ENCODE measurements around the gene KRT6C. TPM values are rescaled to one million over a fixed set of nuclear protein-coding genes. Genes with fewer than 3 reads are reported as not detected.

The KRT6C gene
- total and polyA plus RNA-seq, 10 donors, result 0.03 to 0.07 (median 0.06) TPM; not detected in 7

DNA sequence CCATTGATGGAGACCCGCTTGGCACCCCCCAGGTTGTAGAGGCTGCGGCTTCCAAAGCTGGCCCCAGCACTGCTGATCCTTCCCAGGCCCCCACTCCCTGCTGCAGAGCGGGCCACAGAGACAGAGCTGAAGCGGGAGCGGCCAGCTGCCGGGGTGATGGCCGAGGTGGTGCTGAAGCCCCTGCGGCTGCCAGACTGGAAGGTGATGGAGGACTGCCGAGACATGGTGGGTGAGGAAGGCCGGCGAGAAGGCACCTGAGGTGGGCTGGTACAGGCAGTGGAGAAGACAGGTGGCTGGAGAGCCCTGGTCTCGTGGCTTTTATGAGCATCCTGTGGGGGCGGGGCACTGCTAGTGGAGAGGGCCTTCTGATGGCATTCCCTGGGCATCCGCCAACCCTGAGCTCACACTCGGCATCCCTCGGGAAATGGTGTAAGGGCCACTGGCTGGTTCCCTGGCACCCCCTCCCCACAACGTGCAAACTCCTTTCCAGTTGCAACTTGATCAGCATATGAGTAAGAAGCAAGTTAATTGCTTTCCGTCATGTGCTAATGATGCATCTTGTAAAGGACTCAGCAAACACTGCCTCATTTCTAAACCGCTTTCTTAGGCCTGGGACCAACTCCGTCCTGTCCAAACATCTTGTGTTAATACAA lies 39.4 kb downstream of the KRT6C start, which contains the start of gene KRT75:
KRT75 (minus strand) TSS at position 291 of the 653 bp plus-strand sequence; CDS start at position 224, 67 bp downstream.
- WGBS, 5 donors, result 84 to 85% (median 85%) methylated on average over 19 to 20 of the region's 20 CpGs
- no peaks in the 10 kb centered on the region for H3K4me1 ChIP-seq
- no peak for DNase-seq
- TF ChIP-seq POLR2AphosphoS5 (IDR thresholded peaks at IDR 0.05), result no peak
- TF ChIP-seq, protein P1, sequence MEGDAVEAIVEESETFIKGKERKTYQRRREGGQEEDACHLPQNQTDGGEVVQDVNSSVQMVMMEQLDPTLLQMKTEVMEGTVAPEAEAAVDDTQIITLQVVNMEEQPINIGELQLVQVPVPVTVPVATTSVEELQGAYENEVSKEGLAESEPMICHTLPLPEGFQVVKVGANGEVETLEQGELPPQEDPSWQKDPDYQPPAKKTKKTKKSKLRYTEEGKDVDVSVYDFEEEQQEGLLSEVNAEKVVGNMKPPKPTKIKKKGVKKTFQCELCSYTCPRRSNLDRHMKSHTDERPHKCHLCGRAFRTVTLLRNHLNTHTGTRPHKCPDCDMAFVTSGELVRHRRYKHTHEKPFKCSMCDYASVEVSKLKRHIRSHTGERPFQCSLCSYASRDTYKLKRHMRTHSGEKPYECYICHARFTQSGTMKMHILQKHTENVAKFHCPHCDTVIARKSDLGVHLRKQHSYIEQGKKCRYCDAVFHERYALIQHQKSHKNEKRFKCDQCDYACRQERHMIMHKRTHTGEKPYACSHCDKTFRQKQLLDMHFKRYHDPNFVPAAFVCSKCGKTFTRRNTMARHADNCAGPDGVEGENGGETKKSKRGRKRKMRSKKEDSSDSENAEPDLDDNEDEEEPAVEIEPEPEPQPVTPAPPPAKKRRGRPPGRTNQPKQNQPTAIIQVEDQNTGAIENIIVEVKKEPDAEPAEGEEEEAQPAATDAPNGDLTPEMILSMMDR (IDR thresholded peaks at IDR 0.05 in 8 of 11, conservative IDR thresholded peaks at IDR 0.05 in 3 of 11), result no peak
- no peak for TF ChIP-seq POLR2A (IDR thresholded peaks at IDR 0.05)
- no peak within 1 kb of the TSS for H3K27ac ChIP-seq
- H3K4me3 ChIP-seq, result no peak within 1 kb of the TSS
- H3K9me3 ChIP-seq, result no peaks in the 10 kb centered on the region
- intact Hi-C loops (cut with DNase I; ENCODE audit: low total_unique reads), result no loop called here
- H3K36me3 ChIP-seq, result no peaks in the 10 kb centered on the region
- peaks cover 0 to 48% (median 0%) of the 10 kb centered on the region in 7 donors for H3K27me3 ChIP-seq (replicated peaks in 1 of 7)

GRCh38 chr12:52433501-52434080 lies 40.0 kb downstream of the KRT6C start:
- intact Hi-C loops (cut with DNase I; ENCODE audit: low total_unique reads), result no loop called here
- DNase-seq, result no peak
- WGBS, 5 donors, result 86 to 95% (median 90%) methylated on average over 9 to 12 of the region's 12 CpGs
- H3K27me3 ChIP-seq (replicated peaks in 1 of 7), result peaks cover 0 to 52% (median 0%) of the 10 kb centered on the region in 7 donors
- TF ChIP-seq, protein P1 (IDR thresholded peaks at IDR 0.05 in 8 of 11, conservative IDR thresholded peaks at IDR 0.05 in 3 of 11), result no peak
- TF ChIP-seq POLR2AphosphoS5 (IDR thresholded peaks at IDR 0.05) (no peak), POLR2A (IDR thresholded peaks at IDR 0.05) (no peak)
- H3K27ac ChIP-seq, result no peak overlapping the region
- no peak overlapping the region for H3K4me3 ChIP-seq
- H3K9me3 ChIP-seq, result no peaks in the 10 kb centered on the region
- no peaks in the 10 kb centered on the region for H3K4me1 ChIP-seq
- no peaks in the 10 kb centered on the region for H3K36me3 ChIP-seq

DNA sequence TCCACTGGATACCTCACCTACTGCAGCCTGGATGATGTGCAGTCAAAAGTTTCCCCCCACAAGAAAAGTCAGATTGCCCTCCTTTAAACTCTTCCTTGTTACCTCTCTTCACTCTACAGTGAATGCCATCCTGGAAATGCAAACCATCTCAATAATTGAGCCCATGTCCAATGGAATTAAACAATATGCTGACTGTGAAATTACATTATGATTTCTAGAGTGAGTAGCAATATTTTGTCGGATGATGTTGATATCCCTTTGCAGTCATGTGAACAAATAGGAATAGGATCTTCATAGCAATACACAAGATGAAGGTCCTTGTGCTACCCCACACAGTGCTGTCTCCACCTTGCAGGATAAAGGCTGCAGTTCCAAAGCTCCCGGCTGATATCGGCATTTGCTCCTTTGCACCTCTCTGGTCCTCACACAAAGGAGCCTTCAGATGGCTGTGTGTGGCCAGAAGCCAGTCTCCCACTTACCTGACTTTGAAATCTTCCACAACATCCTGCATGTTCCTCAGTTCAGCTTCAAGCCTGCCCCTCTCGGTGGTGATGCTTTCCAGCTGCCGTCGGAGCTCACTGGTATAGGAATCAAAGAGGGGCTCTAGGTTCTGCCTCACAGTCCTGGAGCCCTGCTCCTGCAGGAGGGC lies 40.9 kb downstream of the KRT6C start:
- WGBS, 5 donors, result 83 to 93% (median 91%) methylated on average over 6 of the region's 6 CpGs
- H3K4me1 ChIP-seq, result no peaks in the 10 kb centered on the region
- H3K36me3 ChIP-seq, result no peaks in the 10 kb centered on the region
- H3K27me3 ChIP-seq (replicated peaks in 1 of 7), result peaks cover 0 to 58% (median 0%) of the 10 kb centered on the region in 7 donors
- H3K27ac ChIP-seq, result no peak overlapping the region
- no peak overlapping the region for H3K4me3 ChIP-seq
- TF ChIP-seq POLR2AphosphoS5 (IDR thresholded peaks at IDR 0.05) (no peak), POLR2A (IDR thresholded peaks at IDR 0.05) (no peak)
- TF ChIP-seq, protein P1 (IDR thresholded peaks at IDR 0.05 in 8 of 11, conservative IDR thresholded peaks at IDR 0.05 in 3 of 11), result no peak
- no peak for DNase-seq
- H3K9me3 ChIP-seq, result no peaks in the 10 kb centered on the region
- intact Hi-C loops (cut with DNase I; ENCODE audit: low total_unique reads), result no loop called here

DNA sequence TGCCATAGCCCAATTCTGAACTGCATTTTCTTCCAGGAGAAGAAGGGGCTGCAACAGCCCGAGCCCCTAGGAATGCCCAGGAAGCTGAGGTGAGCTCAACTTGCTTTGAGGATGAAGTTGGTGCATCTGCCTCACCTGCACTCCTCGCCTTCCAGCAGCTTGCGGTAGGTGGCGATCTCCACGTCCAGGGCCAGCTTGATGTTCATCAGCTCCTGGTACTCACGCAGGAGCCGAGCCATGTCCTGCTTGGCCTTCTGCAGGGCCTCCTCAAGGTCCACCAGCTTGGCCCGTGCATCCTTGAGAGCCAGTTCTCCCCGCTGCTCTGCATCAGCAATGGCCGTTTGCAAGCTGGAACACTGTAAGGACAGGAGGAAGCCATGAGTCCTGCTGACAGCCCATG lies 45.5 kb downstream of the KRT6C start:
- WGBS, 5 donors, result 76 to 85% (median 84%) methylated on average over 10 of the region's 10 CpGs
- no peak overlapping the region for H3K27ac ChIP-seq
- intact Hi-C loops (cut with DNase I; ENCODE audit: low total_unique reads), result no loop called here

More for the DNA sequence above, 45.5 kb downstream of the KRT6C start:
- Histone ChIP-seq H3K9me3 (no peaks in the 10 kb centered on the region), H3K4me3 (no peak overlapping the region), H3K36me3 (no peaks in the 10 kb centered on the region), H3K4me1 (no peaks in the 10 kb centered on the region), H3K27me3 (replicated peaks in 1 of 7) (peaks cover 0 to 50% (median 0%) of the 10 kb centered on the region in 7 donors)
- DNase-seq, result peak; percentile 64
- TF ChIP-seq POLR2A (IDR thresholded peaks at IDR 0.05) (no peak), POLR2AphosphoS5 (IDR thresholded peaks at IDR 0.05) (no peak)
- TF ChIP-seq, protein P1 (IDR thresholded peaks at IDR 0.05 in 8 of 11, conservative IDR thresholded peaks at IDR 0.05 in 3 of 11), result no peak
